SJSA1 (cell line): ENCODE measurements around the gene HIPK2. TPM values are rescaled to one million over a fixed set of nuclear protein-coding genes. Genes with fewer than 3 reads are reported as not detected.

Experiments
- DNase-seq, 2 experiments: peaks; one replicate each; pipeline ENCODE4 v3.0.0-alpha.2; 2015 to 2020; ENCODE audit warnings: low spot score in 2 of 2, low read depth in 1 of 2
- H3K27ac ChIP-seq: fragments of 250-450 bp; sonication (Bioruptor Pico); 2 replicates; pipeline ENCODE4 v1.5.1; 2020; ENCODE audit warnings: mild to moderate bottlenecking, moderate library complexity
- H3K27me3 ChIP-seq: fragments of 250-450 bp; sonication (Bioruptor Pico); replicated peaks from 2 replicates; pipeline ENCODE4 v1.5.1; 2020; ENCODE audit warnings: mild to moderate bottlenecking, moderate library complexity
- H3K36me3 ChIP-seq: fragments of 250-450 bp; sonication (Bioruptor Pico); 2 replicates; pipeline ENCODE4 v1.5.1; 2020; ENCODE audit warnings: mild to moderate bottlenecking
- H3K4me1 ChIP-seq: fragments of 250-450 bp; sonication (Bioruptor Pico); replicated peaks from 2 replicates; pipeline ENCODE4 v1.6.1; 2021; ENCODE audit warnings: mild to moderate bottlenecking
- H3K4me3 ChIP-seq: fragments of 250-450 bp; sonication (Bioruptor Pico); 2 replicates; pipeline ENCODE4 v1.5.1; 2020; ENCODE audit warnings: mild to moderate bottlenecking
- H3K9me3 ChIP-seq: fragments of 250-450 bp; sonication (Bioruptor Pico); replicated peaks from 2 replicates; pipeline ENCODE4 v1.5.1; 2020; ENCODE audit warnings: mild to moderate bottlenecking
- total RNA-seq: library from RNA; depleted of rRNA; stranded (reverse); fragments of >200 nt; shearing (Covaris generic); gene quantifications from 2 replicates; pipeline ENCODE4 v1.2.3, GENCODE V29; 2014

The HIPK2 gene
- total RNA-seq, 1 experiment from 2014 or later, result 10.9 TPM

- no peaks in the 10 kb centered on the region for H3K9me3 ChIP-seq
- no peaks in the 10 kb centered on the region for H3K4me1 ChIP-seq
- no peak overlapping the region for H3K4me3 ChIP-seq
- H3K27ac ChIP-seq, result no peak overlapping the region
- no peaks in the 10 kb centered on the region for H3K27me3 ChIP-seq
- no peak for DNase-seq
- peaks cover 67% of the 10 kb centered on the region for H3K36me3 ChIP-seq
Observed at GRCh38 chr7:139592801-139593461, 184.9 kb downstream of the HIPK2 start.

- Histone ChIP-seq H3K27ac (no peak overlapping the region), H3K36me3 (peaks cover 62% of the 10 kb centered on the region), H3K27me3 (no peaks in the 10 kb centered on the region), H3K4me3 (no peak overlapping the region), H3K9me3 (no peaks in the 10 kb centered on the region), H3K4me1 (no peaks in the 10 kb centered on the region)
- DNase-seq, result no peak
Observed at GRCh38 chr7:139591550-139592195, 186.1 kb downstream of the HIPK2 start.

- Histone ChIP-seq H3K36me3 (peaks cover 56% of the 10 kb centered on the region), H3K9me3 (no peaks in the 10 kb centered on the region), H3K27me3 (no peaks in the 10 kb centered on the region), H3K27ac (no peak overlapping the region), H3K4me3 (no peak overlapping the region), H3K4me1 (no peaks in the 10 kb centered on the region)
- DNase-seq, result no peak
Observed at GRCh38 chr7:139589474-139589873, 188.3 kb downstream of the HIPK2 start.

- H3K4me3 ChIP-seq, result no peak overlapping the region
- H3K9me3 ChIP-seq, result no peaks in the 10 kb centered on the region
- no peaks in the 10 kb centered on the region for H3K4me1 ChIP-seq
- no peak overlapping the region for H3K27ac ChIP-seq
- H3K36me3 ChIP-seq, result peaks cover 57% of the 10 kb centered on the region
- DNase-seq, result peak in 1 of 2 experiments; percentile 16
- no peaks in the 10 kb centered on the region for H3K27me3 ChIP-seq
Observed at GRCh38 chr7:139588632-139589031, 189.2 kb downstream of the HIPK2 start.

GRCh38 chr7:139587535-139587934 is 190.3 kb downstream of the HIPK2 start:
- no peak overlapping the region for H3K4me3 ChIP-seq
- no peak overlapping the region for H3K27ac ChIP-seq
- no peaks in the 10 kb centered on the region for H3K27me3 ChIP-seq
- H3K4me1 ChIP-seq, result no peaks in the 10 kb centered on the region
- H3K36me3 ChIP-seq, result peaks cover 56% of the 10 kb centered on the region
- H3K9me3 ChIP-seq, result no peaks in the 10 kb centered on the region
- DNase-seq, result no peak

GRCh38 chr7:139586286-139586685 is 191.5 kb downstream of the HIPK2 start:
- H3K27ac ChIP-seq, result no peak overlapping the region
- H3K4me1 ChIP-seq, result no peaks in the 10 kb centered on the region
- no peaks in the 10 kb centered on the region for H3K9me3 ChIP-seq
- no peaks in the 10 kb centered on the region for H3K27me3 ChIP-seq
- DNase-seq, result no peak
- H3K4me3 ChIP-seq, result no peak overlapping the region
- H3K36me3 ChIP-seq, result peaks cover 49% of the 10 kb centered on the region

- no peaks in the 10 kb centered on the region for H3K9me3 ChIP-seq
- H3K4me3 ChIP-seq, result no peak overlapping the region
- no peak for DNase-seq
- no peak overlapping the region for H3K27ac ChIP-seq
- H3K27me3 ChIP-seq, result no peaks in the 10 kb centered on the region
- H3K36me3 ChIP-seq, result peaks cover 42% of the 10 kb centered on the region
- no peaks in the 10 kb centered on the region for H3K4me1 ChIP-seq
Observed at GRCh38 chr7:139585042-139585441, 192.8 kb downstream of the HIPK2 start.

- no peaks in the 10 kb centered on the region for H3K9me3 ChIP-seq
- H3K27ac ChIP-seq, result no peak overlapping the region
- DNase-seq, result peak in 1 of 2 experiments; percentile 32
- H3K27me3 ChIP-seq, result no peaks in the 10 kb centered on the region
- no peak overlapping the region for H3K4me3 ChIP-seq
- no peaks in the 10 kb centered on the region for H3K4me1 ChIP-seq
- H3K36me3 ChIP-seq, result peaks cover 40% of the 10 kb centered on the region
Observed at GRCh38 chr7:139583826-139584553, 193.8 kb downstream of the HIPK2 start.

GRCh38 chr7:139582671-139583155 is 195.1 kb downstream of the HIPK2 start:
- Histone ChIP-seq H3K27ac (no peak overlapping the region), H3K36me3 (peaks cover 41% of the 10 kb centered on the region), H3K9me3 (no peaks in the 10 kb centered on the region), H3K4me3 (no peak overlapping the region), H3K4me1 (no peaks in the 10 kb centered on the region), H3K27me3 (no peaks in the 10 kb centered on the region)
- no peak for DNase-seq

- H3K27me3 ChIP-seq, result no peaks in the 10 kb centered on the region
- peaks cover 43% of the 10 kb centered on the region for H3K36me3 ChIP-seq
- DNase-seq, result no peak
- no peak overlapping the region for H3K4me3 ChIP-seq
- no peaks in the 10 kb centered on the region for H3K9me3 ChIP-seq
- no peak overlapping the region for H3K27ac ChIP-seq
- H3K4me1 ChIP-seq, result no peaks in the 10 kb centered on the region
Observed at GRCh38 chr7:139582130-139582650, 195.6 kb downstream of the HIPK2 start.

GRCh38 chr7:139580435-139580834 is 197.4 kb downstream of the HIPK2 start:
- Histone ChIP-seq H3K36me3 (peaks cover 37% of the 10 kb centered on the region), H3K27me3 (no peaks in the 10 kb centered on the region), H3K4me3 (no peak overlapping the region), H3K27ac (no peak overlapping the region), H3K4me1 (no peaks in the 10 kb centered on the region), H3K9me3 (no peaks in the 10 kb centered on the region)
- DNase-seq, result no peak

GRCh38 chr7:139576179-139576973 is 201.4 kb downstream of the HIPK2 start:
- Histone ChIP-seq H3K4me3 (no peak overlapping the region), H3K27ac (no peak overlapping the region), H3K36me3 (peaks cover 30% of the 10 kb centered on the region), H3K9me3 (no peaks in the 10 kb centered on the region), H3K4me1 (no peaks in the 10 kb centered on the region), H3K27me3 (no peaks in the 10 kb centered on the region)
- peak in 1 of 2 experiments; percentile 17 for DNase-seq

GRCh38 chr7:139575338-139575680 is 202.5 kb downstream of the HIPK2 start:
- Histone ChIP-seq H3K4me1 (no peaks in the 10 kb centered on the region), H3K9me3 (no peaks in the 10 kb centered on the region), H3K36me3 (peaks cover 28% of the 10 kb centered on the region), H3K4me3 (no peak overlapping the region), H3K27ac (no peak overlapping the region), H3K27me3 (no peaks in the 10 kb centered on the region)
- DNase-seq, result no peak
